GM18868 (cell line): ENCODE results near the gene DHCR7.

Experiments used
- ATAC-seq: cut with Tn5 transposase; IDR thresholded peaks from one replicate; pipeline ENCODE4 v1.9.1; 2021; ENCODE audit warnings: mild to moderate bottlenecking, moderate library complexity; ENCODE audit not compliant: unreplicated experiment

Gene DHCR7

GRCh38 chr11:71421392-71421950 lies 26.7 kb downstream of the DHCR7 start:
- no peak for ATAC-seq

GRCh38 chr11:71420455-71421241 lies 27.5 kb downstream of the DHCR7 start:
- ATAC-seq = no peak

- ATAC-seq = peak; percentile 71
These were observed 29.6 kb downstream of the DHCR7 start for GRCh38 chr11:71418643-71419042.

GRCh38 chr11:71414645-71415044 lies 33.5 kb downstream of the DHCR7 start:
- ATAC-seq = no peak

- no peak for ATAC-seq
These were observed 37.7 kb downstream of the DHCR7 start for GRCh38 chr11:71410363-71410966.

- ATAC-seq = no peak
These were observed 39.4 kb downstream of the DHCR7 start for GRCh38 chr11:71408826-71409225.

- no peak for ATAC-seq
These were observed 40.8 kb downstream of the DHCR7 start for GRCh38 chr11:71407356-71407755.

GRCh38 chr11:71406681-71407080 lies 41.5 kb downstream of the DHCR7 start:
- ATAC-seq = no peak

- ATAC-seq = no peak
These were observed 44.0 kb downstream of the DHCR7 start for GRCh38 chr11:71404209-71404608.

GRCh38 chr11:71402878-71403277 lies 45.3 kb downstream of the DHCR7 start:
- ATAC-seq = no peak

- no peak for ATAC-seq
These were observed 48.0 kb downstream of the DHCR7 start for GRCh38 chr11:71400216-71400615.

- no peak for ATAC-seq
These were observed 48.9 kb downstream of the DHCR7 start for GRCh38 chr11:71399341-71399740.

- no peak for ATAC-seq
These were observed 50.2 kb downstream of the DHCR7 start for GRCh38 chr11:71397961-71398360.

- no peak for ATAC-seq
These were observed 50.8 kb downstream of the DHCR7 start for GRCh38 chr11:71397331-71397860.

- no peak for ATAC-seq
These were observed 51.6 kb downstream of the DHCR7 start for GRCh38 chr11:71396548-71397123.

GRCh38 chr11:71395774-71396173 lies 52.4 kb downstream of the DHCR7 start:
- no peak for ATAC-seq

- ATAC-seq = no peak
These were observed 53.0 kb downstream of the DHCR7 start for GRCh38 chr11:71395263-71395560.

GRCh38 chr11:71393283-71393682 lies 54.9 kb downstream of the DHCR7 start:
- ATAC-seq = no peak

GRCh38 chr11:71391796-71392195 lies 56.4 kb downstream of the DHCR7 start:
- ATAC-seq = no peak

GRCh38 chr11:71391352-71391751 lies 56.8 kb downstream of the DHCR7 start:
- no peak for ATAC-seq

GRCh38 chr11:71388637-71389235 lies 59.5 kb downstream of the DHCR7 start:
- ATAC-seq = no peak
